Measurements from ENCODE around the gene HCN4. TPM values are rescaled to one million over a fixed set of nuclear protein-coding genes. Genes with fewer than 3 reads are reported as not detected.

The HCN4 gene
- total RNA-seq, 2 donors from 2014 or later = 0.78 to 2.0 TPM

- H3K36me3 ChIP-seq (replicated peaks in 1 of 2; ENCODE audit: insufficient read depth in 1 of 2, low read depth in 2 of 2) = peaks cover 0 to 12% of the 10 kb centered on the region in 2 donors
- no peaks in the 10 kb centered on the region for H3K9me3 ChIP-seq
- no peak overlapping the region for H3K4me3 ChIP-seq
- WGBS, 2 donors = 41 to 45% methylated on average over 1 of the region's 1 CpG
- no peak overlapping the region for H3K27ac ChIP-seq
- ATAC-seq (no peak), DNase-seq (no peak)
- TF ChIP-seq POLR2A (IDR thresholded peaks at IDR 0.05) = no peak
- no peak for TF ChIP-seq CTCF (IDR thresholded peaks at IDR 0.05)
- no peaks in the 10 kb centered on the region for H3K27me3 ChIP-seq
- intact Hi-C loops (cut with DNase I) = no loop called here
- H3K4me1 ChIP-seq = no peaks in the 10 kb centered on the region
These were observed 81.7 kb downstream of the HCN4 start for GRCh38 chr15:73287019-73287418.

DNA sequence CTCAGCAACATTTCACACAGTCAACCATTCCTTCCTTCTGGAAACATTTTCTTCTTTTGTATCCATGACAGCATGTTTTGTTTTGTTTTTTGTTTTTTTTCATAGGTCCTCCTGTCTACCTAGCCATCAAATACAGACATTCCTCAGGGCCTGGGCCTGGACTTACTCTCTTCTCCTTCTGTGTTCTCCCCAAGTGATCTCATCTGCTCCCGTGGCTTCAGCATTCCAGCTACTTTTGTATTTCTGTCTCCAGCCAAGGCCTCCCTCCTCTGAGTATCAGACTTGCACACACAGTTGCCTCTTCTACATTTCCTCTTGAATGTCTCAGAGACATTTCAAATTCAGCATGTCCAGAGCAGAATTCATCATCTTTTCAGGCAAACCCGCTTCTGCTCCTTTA lies 82.4 kb downstream of the HCN4 start:
- Histone ChIP-seq H3K4me3 (no peak overlapping the region), H3K27ac (no peak overlapping the region), H3K27me3 (no peaks in the 10 kb centered on the region), H3K9me3 (no peaks in the 10 kb centered on the region), H3K36me3 (replicated peaks in 1 of 2; ENCODE audit: insufficient read depth in 1 of 2, low read depth in 2 of 2) (peaks cover 0 to 12% of the 10 kb centered on the region in 2 donors), H3K4me1 (no peaks in the 10 kb centered on the region)
- TF ChIP-seq POLR2A (IDR thresholded peaks at IDR 0.05) (no peak), CTCF (IDR thresholded peaks at IDR 0.05) (no peak)
- no peak for DNase-seq
- intact Hi-C loops (cut with DNase I) = no loop called here
- WGBS, 2 donors = 85 to 93% methylated on average over 2 of the region's 2 CpGs
- ATAC-seq = no peak

DNA sequence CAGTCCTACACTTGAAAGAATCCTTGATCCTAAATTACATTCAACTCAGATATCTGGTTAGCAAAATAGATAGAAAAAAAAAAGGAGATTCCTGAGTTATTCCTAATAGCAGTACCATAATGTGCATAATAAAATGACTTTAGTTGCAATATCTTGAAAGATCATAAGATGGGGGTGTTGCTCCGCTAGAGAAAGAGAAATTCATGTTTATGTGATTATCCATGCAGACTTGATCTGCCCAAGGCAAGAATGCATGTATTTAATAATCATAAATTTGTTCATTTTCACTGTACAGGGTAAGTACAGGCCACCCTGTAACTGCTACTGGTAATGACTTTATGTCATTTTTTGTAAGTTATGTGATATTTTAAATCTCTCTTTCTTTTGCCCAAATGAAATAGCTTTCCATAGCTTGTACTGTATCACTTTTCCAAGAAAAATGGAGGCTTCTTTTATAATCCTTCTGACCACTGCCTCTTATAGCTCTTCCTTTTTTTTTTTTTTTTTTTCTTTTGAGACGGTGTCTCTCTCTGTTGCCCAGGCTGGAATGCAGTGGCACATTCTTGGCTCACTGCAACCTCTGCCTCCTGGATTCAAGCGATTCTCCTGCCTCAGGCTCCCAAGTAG lies 84.6 kb downstream of the HCN4 start:
- Histone ChIP-seq H3K4me3 (no peak overlapping the region), H3K4me1 (no peaks in the 10 kb centered on the region), H3K9me3 (no peaks in the 10 kb centered on the region), H3K27me3 (no peaks in the 10 kb centered on the region), H3K36me3 (replicated peaks in 1 of 2; ENCODE audit: insufficient read depth in 1 of 2, low read depth in 2 of 2) (peaks cover 0 to 10% of the 10 kb centered on the region in 2 donors), H3K27ac (no peak overlapping the region)
- 77 to 80% methylated on average over 3 of the region's 3 CpGs for WGBS, 2 donors
- ATAC-seq (no peak), DNase-seq (no peak)
- intact Hi-C loops (cut with DNase I) = no loop called here
- TF ChIP-seq POLR2A (IDR thresholded peaks at IDR 0.05) (no peak), CTCF (IDR thresholded peaks at IDR 0.05) (peak in 4 of 7 experiments; percentile 6 to 20 (median 13))

- TF ChIP-seq CTCF (IDR thresholded peaks at IDR 0.05) (no peak), POLR2A (IDR thresholded peaks at IDR 0.05) (no peak)
- Histone ChIP-seq H3K4me3 (no peak overlapping the region), H3K4me1 (no peaks in the 10 kb centered on the region), H3K27me3 (no peaks in the 10 kb centered on the region), H3K27ac (no peak overlapping the region), H3K36me3 (replicated peaks in 1 of 2; ENCODE audit: insufficient read depth in 1 of 2, low read depth in 2 of 2) (peaks cover 0 to 6% of the 10 kb centered on the region in 2 donors), H3K9me3 (no peaks in the 10 kb centered on the region)
- intact Hi-C loops (cut with DNase I) = no loop called here
- 84 to 86% methylated on average over 2 of the region's 2 CpGs for WGBS, 2 donors
- no peak for ATAC-seq
- DNase-seq = no peak
These were observed 85.3 kb downstream of the HCN4 start for GRCh38 chr15:73283366-73283962.
